Neural cell (in vitro differentiated cells): Measurements from ENCODE around the gene FKBP10. TPM values are rescaled to one million over a fixed set of nuclear protein-coding genes. Genes with fewer than 3 reads are reported as not detected.

ENCODE experiments used
- H2AFZ ChIP-seq: fragments of 200-600, 300-800 bp; sonication (generic), shearing (Covaris generic); 2 replicates; pipeline ENCODE4 v1.6.0; 2014; ENCODE audit warnings: low read depth, mild to moderate bottlenecking, antibody characterized with exemption, low read length, moderate library complexity
- H3F3A ChIP-seq: fragments of 200-600 bp; shearing (Covaris generic); 2 replicates; pipeline ENCODE4 v1.6.1; 2016; ENCODE audit warnings: mild to moderate bottlenecking, moderate library complexity, mixed read lengths, antibody characterized with exemption, low read length; ENCODE audit not compliant: insufficient read depth, poor library complexity, severe bottlenecking
- H3K27ac ChIP-seq: fragments of 200-600, 300-800 bp; sonication (generic), shearing (Covaris generic); 2 replicates; pipeline ENCODE4 v1.5.1; 2014; ENCODE audit warnings: mild to moderate bottlenecking, low read length, moderate library complexity
- H3K27me3 ChIP-seq: fragments of 300-800, 200-600 bp; sonication (generic), shearing (Covaris generic); 2 replicates; pipeline ENCODE4 v1.6.0; 2014; ENCODE audit warnings: mild to moderate bottlenecking, low read depth, low read length, moderate library complexity; ENCODE audit not compliant: insufficient read depth
- H3K36me3 ChIP-seq: fragments of 300-800, 200-600 bp; sonication (generic), shearing (Covaris generic); 2 replicates; pipeline ENCODE4 v1.5.1; 2014; ENCODE audit warnings: mild to moderate bottlenecking, antibody characterized with exemption, low read length, moderate library complexity; ENCODE audit not compliant: insufficient read depth
- H3K4me2 ChIP-seq: fragments of 300-800, 200-600 bp; sonication (generic), shearing (Covaris generic); 2 replicates; pipeline ENCODE4 v1.6.0; 2014; ENCODE audit warnings: mild to moderate bottlenecking, low read length
- H3K4me3 ChIP-seq: fragments of 300-800, 200-600 bp; sonication (generic), shearing (Covaris generic); 2 replicates; pipeline ENCODE4 v1.5.1; 2014; ENCODE audit warnings: mild to moderate bottlenecking, low read length, moderate library complexity
- H3K79me2 ChIP-seq: fragments of 200-600 bp; shearing (Covaris generic); replicated peaks from 2 replicates; pipeline ENCODE4 v1.6.0; 2014; ENCODE audit warnings: mild to moderate bottlenecking, low read length, moderate library complexity; ENCODE audit not compliant: insufficient read depth
- H3K9ac ChIP-seq: fragments of 300-800, 200-600 bp; sonication (generic), shearing (Covaris generic); 2 replicates; pipeline ENCODE4 v1.6.1; 2016; ENCODE audit warnings: mild to moderate bottlenecking, low read length, mixed read lengths
- H3K9me2 ChIP-seq: fragments of 200-600 bp; shearing (Covaris generic); 2 replicates; pipeline ENCODE4 v1.6.1; 2016; ENCODE audit warnings: mild to moderate bottlenecking, low read length, mixed read lengths; ENCODE audit not compliant: insufficient read depth
- H3K9me3 ChIP-seq: fragments of 200-600, 300-800 bp; sonication (generic), shearing (Covaris generic); 2 replicates; pipeline ENCODE4 v1.6.1; 2016; ENCODE audit warnings: mild to moderate bottlenecking, mixed run types, low read length, moderate library complexity, mixed read lengths
- H4K20me1 ChIP-seq: fragments of 200-600 bp; shearing (Covaris generic); 2 replicates; pipeline ENCODE4 v1.6.1; 2016; ENCODE audit warnings: mild to moderate bottlenecking, mixed run types; ENCODE audit not compliant: insufficient read depth
- CTCF ChIP-seq: fragments of 450-650 bp; IDR thresholded peaks from 2 replicates; pipeline ENCODE4 v1.5.1; 2014; ENCODE audit warnings: antibody characterized with exemption, mild to moderate bottlenecking, moderate library complexity; ENCODE audit not compliant: poor library complexity, severe bottlenecking
- EP300 ChIP-seq: fragments of 450-650 bp; conservative IDR thresholded peaks from 2 replicates; pipeline ENCODE4 v1.6.1; 2014; ENCODE audit warnings: antibody characterized with exemption, mild to moderate bottlenecking, moderate library complexity; ENCODE audit not compliant: poor library complexity, severe bottlenecking
- EZH2 ChIP-seq: fragments of 200-600, 300-800 bp; shearing (Covaris generic), sonication (generic); IDR thresholded peaks from 2 replicates; pipeline ENCODE4 v1.6.1; 2014; ENCODE audit warnings: antibody characterized with exemption, low read length, borderline replicate concordance, mild to moderate bottlenecking; ENCODE audit not compliant: insufficient read depth, poor library complexity, severe bottlenecking
- MXI1 ChIP-seq: fragments of 450-650 bp; conservative IDR thresholded peaks from 2 replicates; pipeline ENCODE4 v1.6.1; 2014; ENCODE audit warnings: antibody characterized with exemption, mild to moderate bottlenecking; ENCODE audit not compliant: poor library complexity, severe bottlenecking
- POLR2AphosphoS5 ChIP-seq: IDR thresholded peaks from 2 replicates; pipeline ENCODE4 v1.6.1; 2012
- RAD21 ChIP-seq: fragments of 450-650 bp; conservative IDR thresholded peaks from 2 replicates; pipeline ENCODE4 v1.6.1; 2014; ENCODE audit warnings: antibody characterized with exemption, mild to moderate bottlenecking, moderate library complexity
- REST ChIP-seq: IDR thresholded peaks from 2 replicates; pipeline ENCODE4 v1.6.1; 2012; ENCODE audit warnings: borderline replicate concordance
- SMC3 ChIP-seq: fragments of 450-650 bp; conservative IDR thresholded peaks from 2 replicates; pipeline ENCODE4 v1.6.1; 2014; ENCODE audit warnings: antibody characterized with exemption, mild to moderate bottlenecking, moderate library complexity; ENCODE audit not compliant: poor library complexity
- TAF1 ChIP-seq: IDR thresholded peaks from 2 replicates; pipeline ENCODE4 v1.6.1; 2012; ENCODE audit warnings: low read depth
- polyA plus RNA-seq: library from polyadenylated mRNA; depleted of rRNA; stranded (reverse); fragments of >200 nt; gene quantifications from 2 replicates; pipeline ENCODE4 v1.2.3, GENCODE V29; 2014

Gene FKBP10
- polyA plus RNA-seq, 1 donor from 2014 or later: 3.5 TPM

- Histone ChIP-seq H3K27me3 (no peaks in the 10 kb centered on the region), H3K36me3 (no peaks in the 10 kb centered on the region), H3K4me2 (no peak overlapping the region), H3K9me2 (no peaks in the 10 kb centered on the region), H3K79me2 (no peaks in the 10 kb centered on the region), H3K27ac (no peak overlapping the region), H4K20me1 (no peaks in the 10 kb centered on the region), H2AFZ (no peak overlapping the region), H3F3A (no peaks in the 10 kb centered on the region), H3K9me3 (no peaks in the 10 kb centered on the region), H3K9ac (no peak overlapping the region), H3K4me3 (no peak overlapping the region)
- no peak for TF ChIP-seq EZH2
- no peak for TF ChIP-seq EP300
- no peak for TF ChIP-seq POLR2AphosphoS5
- TF ChIP-seq TAF1: no peak
- no peak for TF ChIP-seq CTCF
- no peak for TF ChIP-seq RAD21
- no peak for TF ChIP-seq REST
- no peak for TF ChIP-seq MXI1
Observed at GRCh38 chr17:41821776-41822175, 9.0 kb downstream of the FKBP10 start.

GRCh38 chr17:41822216-41823140 is 9.7 kb downstream of the FKBP10 start:
- no peaks in the 10 kb centered on the region for H3K9me3 ChIP-seq
- TF ChIP-seq REST (no peak), CTCF (no peak), EZH2 (no peak), TAF1 (no peak), EP300 (no peak), RAD21 (no peak), POLR2AphosphoS5 (no peak), MXI1 (no peak), SMC3 (no peak)
- H3K36me3 ChIP-seq: no peaks in the 10 kb centered on the region
- no peaks in the 10 kb centered on the region for H4K20me1 ChIP-seq
- H3K79me2 ChIP-seq: no peaks in the 10 kb centered on the region
- H2AFZ ChIP-seq: no peak overlapping the region
- no peaks in the 10 kb centered on the region for H3K9me2 ChIP-seq
- no peak overlapping the region for H3K4me2 ChIP-seq
- H3K4me3 ChIP-seq: no peak overlapping the region
- no peak overlapping the region for H3K27ac ChIP-seq
- H3K9ac ChIP-seq: no peak overlapping the region
- no peaks in the 10 kb centered on the region for H3K27me3 ChIP-seq
- H3F3A ChIP-seq: no peaks in the 10 kb centered on the region
